AG09309 (cell line): ENCODE measurements around the gene SLC39A11.

Source experiments
- DNase-seq: peaks from one replicate; pipeline ENCODE4 v3.0.0-alpha.2; 2010; ENCODE audit warnings: low read depth
- H3K4me3 ChIP-seq: 2 replicates; pipeline ENCODE4 v1.5.1; 2011; ENCODE audit warnings: mild to moderate bottlenecking, low read depth, low read length, moderate library complexity; ENCODE audit not compliant: control insufficient read depth
- CTCF ChIP-seq: IDR thresholded peaks from 2 replicates; pipeline ENCODE4 v1.5.1; 2011; ENCODE audit warnings: mild to moderate bottlenecking, low read depth, low read length, inconsistent platforms; ENCODE audit not compliant: insufficient read depth, control insufficient read depth; ENCODE audit errors: missing control alignments

SLC39A11 gene

GRCh38 chr17:72878975-72879660, 213.4 kb downstream of the SLC39A11 start:
- no peak for DNase-seq
- H3K4me3 ChIP-seq, result no peak overlapping the region
- no peak for TF ChIP-seq CTCF

DNA sequence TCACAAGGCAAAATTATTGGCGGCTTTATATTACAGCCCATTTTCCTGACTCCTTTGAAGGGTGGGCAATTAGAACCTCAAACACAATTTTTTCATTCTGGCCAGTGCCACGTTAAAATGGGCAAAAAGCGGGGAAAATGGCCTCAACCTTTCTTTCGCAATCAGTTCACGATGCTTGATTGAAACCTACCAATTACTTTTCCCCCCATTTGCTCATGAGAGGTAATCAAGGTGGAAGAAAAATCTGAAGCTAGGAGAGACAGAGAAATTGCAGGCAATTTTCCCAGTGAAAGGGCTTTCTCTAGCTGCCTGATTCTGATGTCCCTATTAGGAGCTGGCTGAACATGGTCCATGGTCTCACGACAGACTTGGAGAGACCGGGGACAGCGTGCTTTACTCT, 215.1 kb downstream of the SLC39A11 start:
- no peak for TF ChIP-seq CTCF
- no peak for DNase-seq
- no peak overlapping the region for H3K4me3 ChIP-seq

DNA sequence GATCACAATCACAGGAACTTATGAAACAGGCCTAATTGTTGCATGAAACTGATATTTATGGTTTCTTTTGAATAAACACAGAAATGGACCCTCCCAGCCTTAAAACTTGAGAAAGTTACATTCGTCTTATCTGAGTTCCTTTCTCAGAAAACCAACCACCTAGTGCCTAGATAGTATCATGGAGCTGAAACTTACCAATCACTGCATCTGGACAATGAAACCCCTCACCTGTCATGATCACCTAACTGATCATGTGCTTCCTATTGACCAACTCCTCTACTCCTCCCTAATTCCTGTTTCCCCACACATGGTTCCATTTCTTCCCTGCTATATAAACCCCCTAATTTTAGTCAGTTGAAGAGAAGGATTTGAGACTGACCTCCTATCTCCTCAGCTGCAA, 216.1 kb downstream of the SLC39A11 start:
- no peak overlapping the region for H3K4me3 ChIP-seq
- TF ChIP-seq CTCF, result no peak
- DNase-seq, result no peak

GRCh38 chr17:72875361-72875760, 217.1 kb downstream of the SLC39A11 start:
- no peak for TF ChIP-seq CTCF
- H3K4me3 ChIP-seq, result no peak overlapping the region
- no peak for DNase-seq

- no peak for TF ChIP-seq CTCF
- H3K4me3 ChIP-seq, result no peak overlapping the region
- no peak for DNase-seq
Measured at GRCh38 chr17:72872396-72872795, 220.1 kb downstream of the SLC39A11 start.

GRCh38 chr17:72870367-72870985, 222.0 kb downstream of the SLC39A11 start:
- TF ChIP-seq CTCF, result no peak
- no peak for DNase-seq
- H3K4me3 ChIP-seq, result no peak overlapping the region
